ENCODE data around the gene M1AP. TPM values are rescaled to one million over a fixed set of nuclear protein-coding genes. Genes with fewer than 3 reads are reported as not detected.

The M1AP gene
- total and polyA plus RNA-seq, 9 of the 15 experiments (the other 6 are each of a cell fraction or from before 2014, with no cell fraction given), result 0.06 to 0.33 (median 0.11) TPM; not detected in 4

DNA sequence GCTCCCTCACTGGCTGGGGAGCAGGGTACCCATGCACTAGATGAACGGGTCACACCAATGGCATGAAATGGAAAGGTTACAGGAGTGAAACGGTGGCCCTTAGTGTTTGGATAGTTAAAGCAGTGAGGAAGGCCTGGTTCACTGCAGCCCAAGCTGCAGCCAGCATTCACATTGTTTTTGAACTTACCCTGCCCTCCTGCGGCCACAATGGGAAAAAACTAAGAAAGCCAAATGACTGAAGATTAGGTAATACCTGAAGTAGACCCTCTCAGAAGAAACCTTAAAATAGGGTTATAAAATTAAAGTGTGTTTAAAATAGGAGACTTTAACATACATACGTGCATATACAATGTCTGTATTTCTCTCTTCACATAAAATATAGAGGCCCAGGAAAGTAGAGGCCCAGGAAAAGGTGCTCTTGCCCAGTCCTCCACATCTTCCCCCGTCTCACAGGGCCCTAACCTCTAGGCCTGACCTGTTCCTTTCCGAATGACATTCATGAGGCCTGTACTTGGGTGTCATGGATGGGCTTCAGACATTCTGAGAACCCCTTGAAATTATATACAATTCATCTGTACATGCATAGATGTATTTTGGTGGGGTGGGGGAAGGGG lies 60.4 kb downstream of the M1AP start:
- ATAC-seq, result peak; percentile 91
- in situ Hi-C loops (cut with MboI), result no loop called here
- Histone ChIP-seq H3K27ac (ENCODE audit: extremely low read depth, low read depth, low read length) (no peak overlapping the region), H3K4me3 (no peak overlapping the region), H3K9ac (ENCODE audit: insufficient read depth in 1 of 2, low read depth in 2 of 2, low read length in 2 of 2) (no peak overlapping the region; a peak in 1 of 4 replicates), H3K27me3 (ENCODE audit: control insufficient read depth in 2 of 2, insufficient read depth in 2 of 2, low read length in 2 of 2) (peaks cover 3 to 4% of the 10 kb centered on the region in 2 experiments; a peak in 2 of 5 replicates), H3K9me1 (ENCODE audit: control insufficient read depth, insufficient read depth, low read length) (no peaks in the 10 kb centered on the region), H3K9me3 (replicated peaks; ENCODE audit: control insufficient read depth, insufficient read depth, low read depth, low read length) (no peaks in the 10 kb centered on the region), H3K36me3 (ENCODE audit: control insufficient read depth, insufficient read depth, low read length) (no peaks in the 10 kb centered on the region), H3K79me2 (ENCODE audit: control insufficient read depth, insufficient read depth, low read length) (no peaks in the 10 kb centered on the region), H4K20me1 (replicated peaks; ENCODE audit: control insufficient read depth, insufficient read depth, low read length) (no peaks in the 10 kb centered on the region), H2AFZ (ENCODE audit: low read depth, low read length) (peak overlapping the region; percentile 84), H3K4me1 (replicated peaks in 1 of 2; ENCODE audit: control insufficient read depth in 2 of 2, insufficient read depth in 2 of 2, low read length in 2 of 2) (peaks cover 3% of the 10 kb centered on the region in 2 experiments; a peak in 3 of 5 replicates), H3K4me2 (ENCODE audit: insufficient read depth, low read length) (no peak overlapping the region)
- BruUV-seq (replicated peaks), result no TSS peak
- ChIA-PET CTCF (ENCODE audit: low intra/inter-chr PET ratio) (interaction anchor here (0.7 to 1.7 kb wide), 5 partner anchors 55 to 338 kb away, joined by 3 to 6 read pairs (median 4); partner anchors contain the start of genes CCDC142 and TTC31), POLR2A (no interaction called here)
- 18% methylated on average over 6 of the region's 6 CpGs for WGBS (ENCODE audit: insufficient coverage, low coverage, missing lambda C conversion rate)
- intact Hi-C loops (cut with micrococcal nuclease), result loop anchor here (1.0 to 10.0 kb wide), 5 partner anchors 55 to 333 kb away; partner anchors contain the start of genes C2orf81, PCGF1, TTC31 and WDR54
- FAIRE-seq, result peak; percentile 88
- peak; percentile 41 to 82 (median 62) for DNase-seq (ENCODE audit: extremely low read depth in 1 of 4, low spot score in 3 of 4)
- TF ChIP-seq ZNF589 (CRISPR knock-in tag; IDR thresholded peaks at IDR 0.05; ENCODE audit: low read depth), result no peak
- TF ChIP-seq CEBPG (CRISPR knock-in tag; IDR thresholded peaks at IDR 0.05), result no peak
- TF ChIP-seq CEBPG (tag; conservative IDR thresholded peaks at IDR 0.05 in 1 of 2, IDR thresholded peaks at IDR 0.05 in 1 of 2), result peak; percentile 50 to 67; a peak in 3 of 4 replicates
- no peak for TF ChIP-seq SMARCB1 (IDR thresholded peaks at IDR 0.05; ENCODE audit: insufficient read length, low read depth)
- no peak for TF ChIP-seq CAMTA2 (CRISPR knock-in tag; conservative IDR thresholded peaks at IDR 0.05)
- no peak for TF ChIP-seq TCF3 (CRISPR knock-in tag; IDR thresholded peaks at IDR 0.05)
- no peak for TF ChIP-seq POLR2H (tag; IDR thresholded peaks at IDR 0.05; ENCODE audit: low read depth)
- TF ChIP-seq MAZ (CRISPR knock-in tag; conservative IDR thresholded peaks at IDR 0.05 in 1 of 2, IDR thresholded peaks at IDR 0.05 in 1 of 2), result 0 out of 4 replicates have a peak, but pooled peaks of 1 of the 2 experiments have one; percentile 14
- TF ChIP-seq CREB1 (IDR thresholded peaks at IDR 0.05), result no peak
- no peak for TF ChIP-seq CREB1 (CRISPR knock-in tag; IDR thresholded peaks at IDR 0.05)
- TF ChIP-seq BRCA1 (IDR thresholded peaks at IDR 0.05), result no peak
- no peak for TF ChIP-seq BRCA1 (CRISPR knock-in tag; IDR thresholded peaks at IDR 0.05)
- no peak for TF ChIP-seq MECOM (CRISPR knock-in tag; IDR thresholded peaks at IDR 0.05)
- TF ChIP-seq TCFL5 (CRISPR knock-in tag; conservative IDR thresholded peaks at IDR 0.05), result no peak
- TF ChIP-seq, protein P1, sequence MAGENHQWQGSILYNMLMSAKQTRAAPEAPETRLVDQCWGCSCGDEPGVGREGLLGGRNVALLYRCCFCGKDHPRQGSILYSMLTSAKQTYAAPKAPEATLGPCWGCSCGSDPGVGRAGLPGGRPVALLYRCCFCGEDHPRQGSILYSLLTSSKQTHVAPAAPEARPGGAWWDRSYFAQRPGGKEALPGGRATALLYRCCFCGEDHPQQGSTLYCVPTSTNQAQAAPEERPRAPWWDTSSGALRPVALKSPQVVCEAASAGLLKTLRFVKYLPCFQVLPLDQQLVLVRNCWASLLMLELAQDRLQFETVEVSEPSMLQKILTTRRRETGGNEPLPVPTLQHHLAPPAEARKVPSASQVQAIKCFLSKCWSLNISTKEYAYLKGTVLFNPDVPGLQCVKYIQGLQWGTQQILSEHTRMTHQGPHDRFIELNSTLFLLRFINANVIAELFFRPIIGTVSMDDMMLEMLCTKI (IDR thresholded peaks at IDR 0.05; ENCODE audit: partially characterized antibody), result no peak
- TF ChIP-seq RAD21 (CRISPR knock-in tag; conservative IDR thresholded peaks at IDR 0.05 in 1 of 2, IDR thresholded peaks at IDR 0.05 in 1 of 2), result peak; percentile 89 to 91
- no peak for TF ChIP-seq GABPA (tag; conservative IDR thresholded peaks at IDR 0.05; ENCODE audit: low read depth)
- TF ChIP-seq RB1 (IDR thresholded peaks at IDR 0.05; ENCODE audit: low read depth), result peak; percentile 39; the same call in 1 of the 2 replicates
- TF ChIP-seq RCOR1 (IDR thresholded peaks at IDR 0.05; ENCODE audit: borderline replicate concordance in 1 of 2, low read depth in 2 of 2, low read length in 2 of 2), result 0 out of 4 replicates have a peak, but pooled peaks of 1 of the 2 experiments have one; percentile 15
- TF ChIP-seq ZNF316 (IDR thresholded peaks at IDR 0.05), result no peak
- TF ChIP-seq TAF9B (IDR thresholded peaks at IDR 0.05; ENCODE audit: partially characterized antibody), result no peak
